ENCODE data around the gene TRPV2. TPM values are rescaled to one million over a fixed set of nuclear protein-coding genes. Genes with fewer than 3 reads are reported as not detected.

Gene TRPV2
- total and polyA plus RNA-seq, 4 donors, result 2.9 to 9.3 (median 4.6) TPM

GRCh38 chr17:16429083-16429482 is 13.7 kb downstream of the TRPV2 start:
- H3K27ac ChIP-seq (ENCODE audit: low read depth in 1 of 2, low read length in 2 of 2), result no peak overlapping the region
- WGBS, result 95% methylated on average over 9 of the region's 9 CpGs
- TF ChIP-seq TAF1 (conservative IDR thresholded peaks at IDR 0.05) (no peak), NR2F2 (IDR thresholded peaks at IDR 0.05) (no peak), MAX (IDR thresholded peaks at IDR 0.05) (no peak), EGR1 (IDR thresholded peaks at IDR 0.05; ENCODE audit: low read depth in 2 of 2) (no peak), FOXA1 (IDR thresholded peaks at IDR 0.05) (no peak), HNF4G (IDR thresholded peaks at IDR 0.05) (no peak), RXRA (IDR thresholded peaks at IDR 0.05) (no peak), ATF3 (IDR thresholded peaks at IDR 0.05) (no peak), FOXA2 (IDR thresholded peaks at IDR 0.05) (no peak), GABPA (IDR thresholded peaks at IDR 0.05 in 1 of 2, conservative IDR thresholded peaks at IDR 0.05 in 1 of 2) (no peak), SP1 (IDR thresholded peaks at IDR 0.05) (no peak), RAD21 (IDR thresholded peaks at IDR 0.05) (no peak), HNF4A (conservative IDR thresholded peaks at IDR 0.05) (no peak), JUND (IDR thresholded peaks at IDR 0.05) (no peak), YY1 (IDR thresholded peaks at IDR 0.05) (no peak)
- TF ChIP-seq, protein P1, sequence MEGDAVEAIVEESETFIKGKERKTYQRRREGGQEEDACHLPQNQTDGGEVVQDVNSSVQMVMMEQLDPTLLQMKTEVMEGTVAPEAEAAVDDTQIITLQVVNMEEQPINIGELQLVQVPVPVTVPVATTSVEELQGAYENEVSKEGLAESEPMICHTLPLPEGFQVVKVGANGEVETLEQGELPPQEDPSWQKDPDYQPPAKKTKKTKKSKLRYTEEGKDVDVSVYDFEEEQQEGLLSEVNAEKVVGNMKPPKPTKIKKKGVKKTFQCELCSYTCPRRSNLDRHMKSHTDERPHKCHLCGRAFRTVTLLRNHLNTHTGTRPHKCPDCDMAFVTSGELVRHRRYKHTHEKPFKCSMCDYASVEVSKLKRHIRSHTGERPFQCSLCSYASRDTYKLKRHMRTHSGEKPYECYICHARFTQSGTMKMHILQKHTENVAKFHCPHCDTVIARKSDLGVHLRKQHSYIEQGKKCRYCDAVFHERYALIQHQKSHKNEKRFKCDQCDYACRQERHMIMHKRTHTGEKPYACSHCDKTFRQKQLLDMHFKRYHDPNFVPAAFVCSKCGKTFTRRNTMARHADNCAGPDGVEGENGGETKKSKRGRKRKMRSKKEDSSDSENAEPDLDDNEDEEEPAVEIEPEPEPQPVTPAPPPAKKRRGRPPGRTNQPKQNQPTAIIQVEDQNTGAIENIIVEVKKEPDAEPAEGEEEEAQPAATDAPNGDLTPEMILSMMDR (IDR thresholded peaks at IDR 0.05; ENCODE audit: low read depth, low read length, missing input control), result no peak
- TF ChIP-seq, protein P2, sequence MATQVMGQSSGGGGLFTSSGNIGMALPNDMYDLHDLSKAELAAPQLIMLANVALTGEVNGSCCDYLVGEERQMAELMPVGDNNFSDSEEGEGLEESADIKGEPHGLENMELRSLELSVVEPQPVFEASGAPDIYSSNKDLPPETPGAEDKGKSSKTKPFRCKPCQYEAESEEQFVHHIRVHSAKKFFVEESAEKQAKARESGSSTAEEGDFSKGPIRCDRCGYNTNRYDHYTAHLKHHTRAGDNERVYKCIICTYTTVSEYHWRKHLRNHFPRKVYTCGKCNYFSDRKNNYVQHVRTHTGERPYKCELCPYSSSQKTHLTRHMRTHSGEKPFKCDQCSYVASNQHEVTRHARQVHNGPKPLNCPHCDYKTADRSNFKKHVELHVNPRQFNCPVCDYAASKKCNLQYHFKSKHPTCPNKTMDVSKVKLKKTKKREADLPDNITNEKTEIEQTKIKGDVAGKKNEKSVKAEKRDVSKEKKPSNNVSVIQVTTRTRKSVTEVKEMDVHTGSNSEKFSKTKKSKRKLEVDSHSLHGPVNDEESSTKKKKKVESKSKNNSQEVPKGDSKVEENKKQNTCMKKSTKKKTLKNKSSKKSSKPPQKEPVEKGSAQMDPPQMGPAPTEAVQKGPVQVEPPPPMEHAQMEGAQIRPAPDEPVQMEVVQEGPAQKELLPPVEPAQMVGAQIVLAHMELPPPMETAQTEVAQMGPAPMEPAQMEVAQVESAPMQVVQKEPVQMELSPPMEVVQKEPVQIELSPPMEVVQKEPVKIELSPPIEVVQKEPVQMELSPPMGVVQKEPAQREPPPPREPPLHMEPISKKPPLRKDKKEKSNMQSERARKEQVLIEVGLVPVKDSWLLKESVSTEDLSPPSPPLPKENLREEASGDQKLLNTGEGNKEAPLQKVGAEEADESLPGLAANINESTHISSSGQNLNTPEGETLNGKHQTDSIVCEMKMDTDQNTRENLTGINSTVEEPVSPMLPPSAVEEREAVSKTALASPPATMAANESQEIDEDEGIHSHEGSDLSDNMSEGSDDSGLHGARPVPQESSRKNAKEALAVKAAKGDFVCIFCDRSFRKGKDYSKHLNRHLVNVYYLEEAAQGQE (IDR thresholded peaks at IDR 0.05), result no peak
- TF ChIP-seq, protein P3, sequence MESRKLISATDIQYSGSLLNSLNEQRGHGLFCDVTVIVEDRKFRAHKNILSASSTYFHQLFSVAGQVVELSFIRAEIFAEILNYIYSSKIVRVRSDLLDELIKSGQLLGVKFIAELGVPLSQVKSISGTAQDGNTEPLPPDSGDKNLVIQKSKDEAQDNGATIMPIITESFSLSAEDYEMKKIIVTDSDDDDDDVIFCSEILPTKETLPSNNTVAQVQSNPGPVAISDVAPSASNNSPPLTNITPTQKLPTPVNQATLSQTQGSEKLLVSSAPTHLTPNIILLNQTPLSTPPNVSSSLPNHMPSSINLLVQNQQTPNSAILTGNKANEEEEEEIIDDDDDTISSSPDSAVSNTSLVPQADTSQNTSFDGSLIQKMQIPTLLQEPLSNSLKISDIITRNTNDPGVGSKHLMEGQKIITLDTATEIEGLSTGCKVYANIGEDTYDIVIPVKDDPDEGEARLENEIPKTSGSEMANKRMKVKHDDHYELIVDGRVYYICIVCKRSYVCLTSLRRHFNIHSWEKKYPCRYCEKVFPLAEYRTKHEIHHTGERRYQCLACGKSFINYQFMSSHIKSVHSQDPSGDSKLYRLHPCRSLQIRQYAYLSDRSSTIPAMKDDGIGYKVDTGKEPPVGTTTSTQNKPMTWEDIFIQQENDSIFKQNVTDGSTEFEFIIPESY (IDR thresholded peaks at IDR 0.05), result no peak
- no peaks in the 10 kb centered on the region for H3K9me3 ChIP-seq (ENCODE audit: control insufficient read depth in 4 of 4, low read length in 3 of 4)
- peaks cover 0 to 5% (median 0%) of the 10 kb centered on the region in 4 donors for H3K4me1 ChIP-seq (ENCODE audit: control insufficient read depth in 4 of 4, insufficient read depth in 4 of 4, low read length in 3 of 4)
- no peak for DNase-seq (ENCODE audit: low spot score)
- H3K9ac ChIP-seq (ENCODE audit: low read depth in 1 of 2, low read length in 2 of 2), result no peak overlapping the region
- peaks cover 0 to 2% (median under 1%) of the 10 kb centered on the region in 4 donors for H3K36me3 ChIP-seq (ENCODE audit: control insufficient read depth in 4 of 4, insufficient read depth in 3 of 4, low read depth in 1 of 4, low read length in 3 of 4)
- H3K27me3 ChIP-seq (ENCODE audit: control insufficient read depth in 4 of 4, insufficient read depth in 4 of 4, low read length in 3 of 4), result no peaks in the 10 kb centered on the region
- no peak overlapping the region for H3K4me3 ChIP-seq (ENCODE audit: low read depth in 1 of 3, low read length in 3 of 3)
